ENCODE measurements around the gene RASGRF2.

Gene RASGRF2

GRCh38 chr5:81154725-81155124, 194.6 kb downstream of the RASGRF2 start:
- CTCF ChIA-PET: no interaction called here
- POLR2A ChIA-PET: no interaction called here
- DNase-seq (ENCODE audit: low read depth, low spot score): no peak
- TF ChIP-seq CTCF (IDR thresholded peaks at IDR 0.05; ENCODE audit: insufficient read depth, low read length, missing control alignments): no peak
- H3K4me3 ChIP-seq (ENCODE audit: low read depth, low read length): no peak overlapping the region

GRCh38 chr5:81156732-81157131, 196.6 kb downstream of the RASGRF2 start:
- no peak overlapping the region for H3K4me3 ChIP-seq (ENCODE audit: low read depth, low read length)
- DNase-seq (ENCODE audit: low read depth, low spot score): no peak
- POLR2A ChIA-PET: no interaction called here
- CTCF ChIA-PET: no interaction called here
- TF ChIP-seq CTCF (IDR thresholded peaks at IDR 0.05; ENCODE audit: insufficient read depth, low read length, missing control alignments): no peak

- ChIA-PET CTCF (no interaction called here), POLR2A (no interaction called here)
- no peak for DNase-seq (ENCODE audit: low read depth, low spot score)
- H3K4me3 ChIP-seq (ENCODE audit: low read depth, low read length): no peak overlapping the region
- no peak for TF ChIP-seq CTCF (IDR thresholded peaks at IDR 0.05; ENCODE audit: insufficient read depth, low read length, missing control alignments)
Observed at GRCh38 chr5:81161012-81161601, 200.9 kb downstream of the RASGRF2 start.

GRCh38 chr5:81162501-81162900, 202.3 kb downstream of the RASGRF2 start:
- CTCF ChIA-PET: interaction anchor here (0.6 kb wide), 1 partner anchor 452 kb away, joined by 4 read pairs; no protein-coding TSS in a partner anchor
- POLR2A ChIA-PET: no interaction called here
- DNase-seq (ENCODE audit: low read depth, low spot score): no peak
- H3K4me3 ChIP-seq (ENCODE audit: low read depth, low read length): no peak overlapping the region
- no peak for TF ChIP-seq CTCF (IDR thresholded peaks at IDR 0.05; ENCODE audit: insufficient read depth, low read length, missing control alignments)

DNA sequence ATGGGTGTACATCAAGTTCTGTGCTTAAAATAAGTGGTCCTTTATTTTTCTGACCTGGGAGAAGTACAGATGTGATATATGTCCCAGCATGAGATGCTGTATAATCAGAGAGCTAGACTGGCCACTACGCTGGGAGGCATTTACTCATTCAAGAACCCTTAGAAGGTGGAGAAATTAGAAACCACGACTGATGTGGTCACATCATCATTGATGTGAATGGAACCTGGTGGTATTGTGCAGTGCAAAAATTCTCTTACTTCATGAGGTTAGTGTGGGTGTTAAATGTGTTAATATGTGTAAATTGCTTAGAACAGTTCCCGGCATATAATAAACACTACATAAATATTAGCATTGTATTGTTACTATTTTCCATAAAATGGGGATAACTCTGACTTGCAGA, 203.5 kb downstream of the RASGRF2 start:
- no peak for DNase-seq (ENCODE audit: low read depth, low spot score)
- no peak overlapping the region for H3K4me3 ChIP-seq (ENCODE audit: low read depth, low read length)
- no peak for TF ChIP-seq CTCF (IDR thresholded peaks at IDR 0.05; ENCODE audit: insufficient read depth, low read length, missing control alignments)
- ChIA-PET POLR2A (no interaction called here), CTCF (interaction anchor here (1.6 kb wide), 1 partner anchor 492 kb away, joined by 4 read pairs; no protein-coding TSS in a partner anchor)

- no peak overlapping the region for H3K4me3 ChIP-seq (ENCODE audit: low read depth, low read length)
- CTCF ChIA-PET: interaction anchor here (1.5 to 1.6 kb wide), 2 partner anchors 452 to 493 kb away, joined by 3 to 4 read pairs; no protein-coding TSS in a partner anchor
- TF ChIP-seq CTCF (IDR thresholded peaks at IDR 0.05; ENCODE audit: insufficient read depth, low read length, missing control alignments): no peak
- POLR2A ChIA-PET: no interaction called here
- DNase-seq (ENCODE audit: low read depth, low spot score): no peak
Observed at GRCh38 chr5:81164476-81164875, 204.3 kb downstream of the RASGRF2 start.

Measured in AG04449 (cell line).